Endothelial cell of umbilical vein (primary cell): ENCODE results near the gene LRRC56. TPM values are rescaled to one million over a fixed set of nuclear protein-coding genes. Genes with fewer than 3 reads are reported as not detected.

Source experiments
- BruUV-seq: library from RNA; stranded (reverse); fragments of 400-500 nt; replicated peaks from 2 replicates; lab custom pipeline; 2021; lab: Mats Ljungman, UMichigan
- CTCF ChIA-PET: fragments of 300-600, 350-600 bp; sonication (Branson Sonifier 250); formaldehyde crosslinking; loops from one replicate; lab custom pipeline; 2021; ENCODE audit warnings: antibody characterized with exemption, inconsistent platforms; lab: Charles Lee
- POLR2A ChIA-PET: fragments of 300-600, 350-600 bp; sonication (Branson Sonifier 250); formaldehyde crosslinking; loops from one replicate; lab custom pipeline; 2021; ENCODE audit warnings: antibody characterized with exemption, inconsistent platforms; lab: Charles Lee
- DNase-seq: peaks from one replicate; pipeline ENCODE4 v3.0.0-alpha.2; 2011; ENCODE audit warnings: low read depth, low spot score
- FAIRE-seq: peaks from 2 replicates; lab custom pipeline; 2011; peaks lifted over from hg19 to GRCh38; lab: Jason Lieb, UNC
- H2AFZ ChIP-seq: 2 replicates; pipeline ENCODE4 v1.6.0; 2012; ENCODE audit warnings: low read depth, low read length, control low read depth, inconsistent platforms
- H3K27ac ChIP-seq: 2 replicates; pipeline ENCODE4 v1.5.1; 2011; ENCODE audit warnings: low read depth, mild to moderate bottlenecking, control low read depth, low read length, moderate library complexity; ENCODE audit not compliant: insufficient read depth
- H3K27me3 ChIP-seq, 2 experiments: 2 replicates each; pipeline versions ENCODE4 v1.6.0 to v1.6.1; 2011; ENCODE audit warnings: low read length in 2 of 2, mixed read lengths in 1 of 2; ENCODE audit not compliant: control insufficient read depth in 2 of 2, insufficient read depth in 2 of 2
- H3K36me3 ChIP-seq, 2 experiments: 2 replicates in 1 of 2; 3 replicates in 1 of 2; pipeline ENCODE4 v1.5.1; 2011; ENCODE audit warnings: low read length in 2 of 2, mild to moderate bottlenecking in 1 of 2, moderate library complexity in 1 of 2; ENCODE audit not compliant: control insufficient read depth in 2 of 2, insufficient read depth in 2 of 2; ENCODE audit errors: extremely low read depth in 1 of 2
- H3K4me1 ChIP-seq: 3 replicates; pipeline ENCODE4 v1.5.1; 2011; ENCODE audit warnings: mild to moderate bottlenecking, low read length; ENCODE audit not compliant: control insufficient read depth, insufficient read depth; ENCODE audit errors: extremely low read depth
- H3K4me2 ChIP-seq: 2 replicates; pipeline ENCODE4 v1.6.1; 2011; ENCODE audit warnings: low read length, control low read depth, mixed read lengths; ENCODE audit not compliant: insufficient read depth
- H3K4me3 ChIP-seq, 3 experiments: fragments of 200-600 bp in 1 of 3; sonication (generic), shearing (Covaris generic) in 1 of 3; replicated peaks in 1 of 3; 2 replicates each; pipeline ENCODE4 v1.5.1; 2011 to 2016; ENCODE audit warnings: control low read depth in 3 of 3, low read length in 3 of 3, mild to moderate bottlenecking in 2 of 3, inconsistent platforms in 1 of 3, low read depth in 1 of 3, moderate library complexity in 1 of 3; ENCODE audit not compliant: insufficient read depth in 1 of 3
- H3K79me2 ChIP-seq: 2 replicates; pipeline ENCODE4 v1.6.0; 2012; ENCODE audit warnings: low read length, inconsistent platforms; ENCODE audit not compliant: control insufficient read depth, insufficient read depth
- H3K9ac ChIP-seq: replicated peaks from 2 replicates; pipeline ENCODE3; 2011; ENCODE audit warnings: low read length, control low read depth; ENCODE audit not compliant: insufficient read depth; ENCODE audit errors: extremely low read depth
- H3K9me1 ChIP-seq: replicated peaks from 3 replicates; pipeline ENCODE4 v1.6.0; 2011; ENCODE audit warnings: mild to moderate bottlenecking, low read length; ENCODE audit not compliant: control insufficient read depth, insufficient read depth; ENCODE audit errors: extremely low read depth
- H3K9me3 ChIP-seq: replicated peaks from 2 replicates; pipeline ENCODE4 v1.5.1; 2012; ENCODE audit warnings: low read length, inconsistent platforms; ENCODE audit not compliant: control insufficient read depth, insufficient read depth
- H4K20me1 ChIP-seq: replicated peaks from 2 replicates; pipeline ENCODE3; 2011; ENCODE audit warnings: mild to moderate bottlenecking, low read length; ENCODE audit not compliant: control insufficient read depth, insufficient read depth; ENCODE audit errors: extremely low read depth
- CTCF ChIP-seq, 2 donors: IDR thresholded peaks; 1 replicate in 1 of 2; 2 replicates in 1 of 2; pipeline ENCODE4 v1.5.1; 2011; ENCODE audit warnings: low read length in 2 of 2, mild to moderate bottlenecking in 2 of 2, moderate library complexity in 2 of 2, control low read depth in 1 of 2, inconsistent platforms in 1 of 2, low read depth in 1 of 2; ENCODE audit not compliant: insufficient read depth in 1 of 2; ENCODE audit errors: extremely low read depth in 1 of 2
- EZH2 ChIP-seq: IDR thresholded peaks from 2 replicates; pipeline ENCODE4 v1.6.1; 2012; ENCODE audit warnings: borderline replicate concordance, low read depth, mild to moderate bottlenecking, moderate library complexity, low read length, inconsistent platforms; ENCODE audit not compliant: severe bottlenecking
- FOS ChIP-seq: IDR thresholded peaks from 2 replicates; pipeline ENCODE4 v1.6.1; 2011; ENCODE audit warnings: mild to moderate bottlenecking, low read length, moderate library complexity, borderline replicate concordance; ENCODE audit not compliant: insufficient read depth
- JUN ChIP-seq: IDR thresholded peaks from 2 replicates; pipeline ENCODE4 v1.6.1; 2011; ENCODE audit warnings: borderline replicate concordance, low read depth; ENCODE audit not compliant: insufficient read length, insufficient read depth
- MAX ChIP-seq: IDR thresholded peaks from 2 replicates; pipeline ENCODE4 v1.6.1; 2011; ENCODE audit not compliant: insufficient read depth, insufficient read length
- MYC ChIP-seq: IDR thresholded peaks from one replicate; pipeline ENCODE4 v1.6.1; 2011; ENCODE audit warnings: mild to moderate bottlenecking, low read depth, low read length
- POLR2A ChIP-seq: IDR thresholded peaks from 2 replicates; pipeline ENCODE4 v1.6.1; 2012; ENCODE audit warnings: low read depth, mild to moderate bottlenecking, control low read depth, low read length
- POLR2AphosphoS5 ChIP-seq: IDR thresholded peaks from 2 replicates; pipeline ENCODE4 v1.6.1; 2012; ENCODE audit warnings: low read depth, mild to moderate bottlenecking, control low read depth, low read length, moderate library complexity; ENCODE audit not compliant: insufficient read depth
- dilution Hi-C: fragments of 300-500 bp; cut with MboI; formaldehyde crosslinking; loops from one replicate; pipeline ENCODE4 v1.15.0; 2019; ENCODE audit warnings: low sequenced_read_pairs; ENCODE audit not compliant: extremely low pct_ligation_motif_present
- intact Hi-C: fragments of 100-400 bp; cut with micrococcal nuclease; formaldehyde crosslinking; loops from one replicate; pipeline ENCODE4 v1.10.0; 2022
- polyA plus RNA-seq, 4 experiments: library from polyadenylated mRNA; depleted of rRNA in 3 of 4; stranded (reverse) in 3 of 4; unstranded in 1 of 4; fragments of >200 nt; gene quantifications; 2 replicates each; pipeline versions ENCODE4 v1.2.1 to v1.2.3, GENCODE V29; 2011 to 2012; ENCODE audit warnings: missing spikeins in 1 of 4
- total RNA-seq: library from RNA; stranded (reverse); gene quantifications from 2 replicates; pipeline ENCODE4 v1.2.3, GENCODE V29; 2021

The LRRC56 gene
- total and polyA plus RNA-seq, 2 donors (not counting 3 experiments of a cell fraction or from before 2014, with no cell fraction given) = 0.47 to 0.55 TPM

- no peak overlapping the region for H3K4me2 ChIP-seq
- H3K9ac ChIP-seq = no peak overlapping the region
- H3K27ac ChIP-seq = no peak overlapping the region
- intact Hi-C loops (no loop called here), dilution Hi-C loops (no loop called here)
- ChIA-PET POLR2A (no interaction called here), CTCF (interaction anchor here (1.0 kb wide), 1 partner anchor 175 kb away, joined by 3 read pairs; no protein-coding TSS in a partner anchor)
- H3K79me2 ChIP-seq = no peaks in the 10 kb centered on the region
- no peaks in the 10 kb centered on the region for H3K9me1 ChIP-seq
- no peak for TF ChIP-seq FOS
- TF ChIP-seq MAX = no peak
- no peak for TF ChIP-seq POLR2A
- no peak for TF ChIP-seq MYC
- no peak for TF ChIP-seq CTCF (IDR thresholded peaks at IDR 0.05; ENCODE audit: extremely low read depth in 1 of 2, insufficient read depth in 1 of 2, low read depth in 1 of 2, low read length in 2 of 2)
- no peak for TF ChIP-seq JUN
- TF ChIP-seq POLR2AphosphoS5 = no peak
- no peak for TF ChIP-seq EZH2
- H3K4me1 ChIP-seq = peaks cover 3% of the 10 kb centered on the region
- H3K27me3 ChIP-seq = peaks cover 2 to 10% of the 10 kb centered on the region in 2 experiments
- H4K20me1 ChIP-seq = no peaks in the 10 kb centered on the region
- no peak for FAIRE-seq
- H3K9me3 ChIP-seq = no peaks in the 10 kb centered on the region
- no peak for DNase-seq
- H3K4me3 ChIP-seq = no peak overlapping the region
- BruUV-seq = no TSS peak
- H3K36me3 ChIP-seq = no peaks in the 10 kb centered on the region
- H2AFZ ChIP-seq = no peak overlapping the region
Measured at GRCh38 chr11:551131-551530, 13.8 kb downstream of the LRRC56 start.
